Upper lobe of left lung (tissue), 4 donors: Measurements from ENCODE around the gene FAM200C.

ENCODE experiments used
- POLR2A ChIP-seq, 4 donors: fragments of 450-650 bp; IDR thresholded peaks; one replicate each; pipeline ENCODE4 v1.5.1; 2016 to 2017; ENCODE audit warnings: antibody characterized with exemption in 4 of 4, mild to moderate bottlenecking in 2 of 4
- POLR2AphosphoS5 ChIP-seq, 2 donors: sonication (generic); formaldehyde crosslinking; IDR thresholded peaks; one replicate each; pipeline ENCODE4 v1.5.1; 2017; ENCODE audit warnings: antibody characterized with exemption in 2 of 2

DNA sequence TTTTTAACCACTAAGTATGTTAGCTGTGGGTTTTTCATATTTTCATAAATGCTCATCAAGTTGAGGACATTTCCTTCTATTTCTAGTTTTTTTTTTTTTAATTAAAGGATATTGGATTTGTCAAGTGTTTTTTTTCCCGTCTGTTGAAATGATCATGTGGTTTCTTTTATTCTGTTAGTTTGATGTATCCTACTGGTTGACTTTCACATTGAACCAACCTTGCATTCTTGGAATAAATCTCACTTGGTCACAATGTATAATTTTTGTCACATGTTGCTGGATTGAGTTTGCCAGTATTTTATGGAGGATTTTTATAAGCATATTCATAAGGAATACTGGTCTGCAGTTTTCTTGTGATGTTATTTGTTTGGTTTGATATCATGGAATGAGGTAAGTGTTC lies 12.4 kb downstream of the FAM200C start:
- TF ChIP-seq POLR2AphosphoS5 (IDR thresholded peaks at IDR 0.05) (no peak), POLR2A (IDR thresholded peaks at IDR 0.05) (no peak)
